HFF-Myc (cell line): ENCODE measurements around the gene NRDC.

Source experiments
- DNase-seq: peaks from one replicate; pipeline ENCODE4 v3.0.0-alpha.2; 2011; ENCODE audit warnings: low read depth; ENCODE audit errors: extremely low read depth
- H3K4me3 ChIP-seq: replicated peaks from 2 replicates; pipeline ENCODE4 v1.5.1; 2011; ENCODE audit warnings: low read depth, mild to moderate bottlenecking, control low read depth, low read length
- CTCF ChIP-seq: IDR thresholded peaks from 2 replicates; pipeline ENCODE4 v1.5.1; 2012; ENCODE audit warnings: mild to moderate bottlenecking, low read depth, low read length, control low read depth; ENCODE audit errors: missing control alignments

NRDC gene

GRCh38 chr1:51920130-51920529 is 41.6 kb upstream of the NRDC start:
- no peak for TF ChIP-seq CTCF
- H3K4me3 ChIP-seq, result no peak overlapping the region
- no peak for DNase-seq

GRCh38 chr1:51919684-51920083 is 41.2 kb upstream of the NRDC start:
- DNase-seq, result no peak
- no peak for TF ChIP-seq CTCF

GRCh38 chr1:51916587-51917405 is 38.3 kb upstream of the NRDC start:
- TF ChIP-seq CTCF, result no peak
- DNase-seq, result no peak
- H3K4me3 ChIP-seq, result no peak overlapping the region

More at GRCh38 chr1:51919684-51920083, 41.2 kb upstream of the NRDC start:
- H3K4me3 ChIP-seq, result no peak overlapping the region

- no peak for DNase-seq
- no peak for TF ChIP-seq CTCF
- H3K4me3 ChIP-seq, result no peak overlapping the region
Measured at GRCh38 chr1:51915951-51916350, 37.4 kb upstream of the NRDC start.

GRCh38 chr1:51912881-51913280 is 34.4 kb upstream of the NRDC start:
- no peak overlapping the region for H3K4me3 ChIP-seq
- no peak for DNase-seq

GRCh38 chr1:51910221-51911000 is 31.9 kb upstream of the NRDC start:
- H3K4me3 ChIP-seq, result no peak overlapping the region
- DNase-seq, result no peak
- TF ChIP-seq CTCF, result no peak

More at GRCh38 chr1:51912881-51913280, 34.4 kb upstream of the NRDC start:
- TF ChIP-seq CTCF, result no peak
